ENCODE data around the gene THAP11. TPM values are rescaled to one million over a fixed set of nuclear protein-coding genes. Genes with fewer than 3 reads are reported as not detected.

THAP11 gene
- total and polyA plus RNA-seq, 2 of the 13 experiments (the other 11 are each of a cell fraction or from before 2014, with no cell fraction given), result 44.2 to 53.4 TPM

GRCh38 chr16:67806428-67807147 is 35.5 kb upstream of the THAP11 start, which contains the start of the genes RANBP10 and TSNAXIP1 (continued):
- peak in 1 of 2 experiments; percentile 66; a peak in 2 of 4 replicates for TF ChIP-seq KLF16 (CRISPR knock-in tag; IDR thresholded peaks at IDR 0.05)
- TF ChIP-seq TRIM24 (CRISPR knock-in tag; IDR thresholded peaks at IDR 0.05), result no peak
- TF ChIP-seq NRL (CRISPR knock-in tag; IDR thresholded peaks at IDR 0.05; ENCODE audit: borderline replicate concordance), result peak; percentile 7
- TF ChIP-seq NFKB2 (CRISPR knock-in tag; IDR thresholded peaks at IDR 0.05; ENCODE audit: borderline replicate concordance), result no peak; the same call in 1 of the 2 replicates
- TF ChIP-seq, protein P1, sequence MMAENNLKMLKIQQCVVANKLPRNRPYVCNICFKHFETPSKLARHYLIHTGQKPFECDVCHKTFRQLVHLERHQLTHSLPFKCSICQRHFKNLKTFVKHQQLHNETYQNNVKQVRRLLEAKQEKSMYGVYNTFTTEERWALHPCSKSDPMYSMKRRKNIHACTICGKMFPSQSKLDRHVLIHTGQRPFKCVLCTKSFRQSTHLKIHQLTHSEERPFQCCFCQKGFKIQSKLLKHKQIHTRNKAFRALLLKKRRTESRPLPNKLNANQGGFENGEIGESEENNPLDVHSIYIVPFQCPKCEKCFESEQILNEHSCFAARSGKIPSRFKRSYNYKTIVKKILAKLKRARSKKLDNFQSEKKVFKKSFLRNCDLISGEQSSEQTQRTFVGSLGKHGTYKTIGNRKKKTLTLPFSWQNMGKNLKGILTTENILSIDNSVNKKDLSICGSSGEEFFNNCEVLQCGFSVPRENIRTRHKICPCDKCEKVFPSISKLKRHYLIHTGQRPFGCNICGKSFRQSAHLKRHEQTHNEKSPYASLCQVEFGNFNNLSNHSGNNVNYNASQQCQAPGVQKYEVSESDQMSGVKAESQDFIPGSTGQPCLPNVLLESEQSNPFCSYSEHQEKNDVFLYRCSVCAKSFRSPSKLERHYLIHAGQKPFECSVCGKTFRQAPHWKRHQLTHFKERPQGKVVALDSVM (CRISPR knock-in tag; IDR thresholded peaks at IDR 0.05), result no peak
- peak; percentile 88 for TF ChIP-seq NFYB (CRISPR knock-in tag; IDR thresholded peaks at IDR 0.05)
- TF ChIP-seq PAX8 (CRISPR knock-in tag; IDR thresholded peaks at IDR 0.05; ENCODE audit: borderline replicate concordance), result 0 out of 2 replicates have a peak, but pooled peaks have one; percentile 38
- TF ChIP-seq ESRRA (CRISPR knock-in tag; IDR thresholded peaks at IDR 0.05; ENCODE audit: low read depth), result no peak
- no peak; the same call in 1 of the 2 replicates for TF ChIP-seq TP53 (CRISPR knock-in tag; conservative IDR thresholded peaks at IDR 0.05)
- TF ChIP-seq KLF13 (CRISPR knock-in tag; IDR thresholded peaks at IDR 0.05), result peak; percentile 85; the same call in 1 of the 2 replicates
- peak; percentile 86; the same call in 1 of the 2 replicates for TF ChIP-seq PCBP1 (IDR thresholded peaks at IDR 0.05; ENCODE audit: borderline replicate concordance, low read depth, low read length)
- TF ChIP-seq, protein P2, sequence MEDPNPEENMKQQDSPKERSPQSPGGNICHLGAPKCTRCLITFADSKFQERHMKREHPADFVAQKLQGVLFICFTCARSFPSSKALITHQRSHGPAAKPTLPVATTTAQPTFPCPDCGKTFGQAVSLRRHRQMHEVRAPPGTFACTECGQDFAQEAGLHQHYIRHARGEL (CRISPR knock-in tag; IDR thresholded peaks at IDR 0.05), result no peak
- no peak for TF ChIP-seq AGO2 (optimal IDR thresholded peaks at IDR 0.05; ENCODE audit: low read depth, low read length)
- no peak for TF ChIP-seq ZBTB44 (CRISPR knock-in tag; IDR thresholded peaks at IDR 0.05)
- TF ChIP-seq SKIL (CRISPR knock-in tag; IDR thresholded peaks at IDR 0.05; ENCODE audit: borderline replicate concordance), result no peak
- peak; percentile 98 for TF ChIP-seq ZNF143 (CRISPR knock-in tag; IDR thresholded peaks at IDR 0.05)
- TF ChIP-seq TERF1 (CRISPR knock-in tag; IDR thresholded peaks at IDR 0.05), result no peak
- no peak for TF ChIP-seq HNF4A (CRISPR knock-in tag; IDR thresholded peaks at IDR 0.05)
- TF ChIP-seq, protein P3, sequence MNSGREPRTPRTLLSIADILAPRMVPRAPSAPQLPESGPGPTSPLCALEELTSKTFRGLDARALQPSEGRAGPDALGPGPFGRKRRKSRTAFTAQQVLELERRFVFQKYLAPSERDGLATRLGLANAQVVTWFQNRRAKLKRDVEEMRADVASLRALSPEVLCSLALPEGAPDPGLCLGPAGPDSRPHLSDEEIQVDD (CRISPR knock-in tag; IDR thresholded peaks at IDR 0.05; ENCODE audit: borderline replicate concordance), result no peak
- TF ChIP-seq TEAD2 (CRISPR knock-in tag; IDR thresholded peaks at IDR 0.05), result no peak

Measured in HepG2 (cell line).